ENCODE measurements around the gene RTN4R.
A peak's percentile ranks its signal among the peaks of the same experiment; 100 is the strongest.
"Not testable (repeated sequence)": the region's sequence is repeated elsewhere in the genome, so short reads cannot be mapped to it uniquely, and the experiment has no call there.

The RTN4R gene

GRCh38 chr22:20268279-20269012, at the start of gene RTN4R:
Gene RTN4R, minus strand, starts transcription at chr22:20268318. Its CDS starts 226 bp downstream, at chr22:20268092.
- peak; percentile 26 for DNase-seq

- DNase-seq: not testable (repeated sequence)
These were observed 49.4 kb upstream of the RTN4R start for GRCh38 chr22:20317402-20318042.

DNA sequence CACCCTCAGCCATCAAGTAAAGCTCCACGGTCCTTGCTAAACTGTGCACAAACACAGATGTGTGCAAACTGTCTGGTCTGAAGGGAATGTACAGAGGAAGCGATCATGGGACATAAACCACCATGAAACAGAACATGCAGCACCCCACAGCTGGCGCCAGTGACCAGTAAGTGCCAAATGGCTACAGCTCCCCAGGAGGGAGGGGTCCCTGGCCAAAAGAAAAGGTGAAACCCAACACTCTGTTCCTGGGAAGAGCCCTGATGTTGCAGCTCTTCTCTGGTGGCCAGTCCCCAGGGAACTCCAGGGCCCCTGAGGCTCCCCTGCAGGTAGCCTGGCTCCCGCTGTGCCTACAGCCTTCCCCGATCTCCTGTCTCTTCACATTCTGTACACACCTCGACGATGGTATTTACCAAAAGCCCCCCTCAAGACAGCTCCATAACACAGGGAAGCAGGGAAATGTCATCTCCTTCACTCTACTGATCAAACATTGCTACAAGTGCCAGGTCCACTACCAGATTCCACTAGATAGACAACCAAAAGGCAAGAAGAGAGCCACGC, 48.8 kb upstream of the RTN4R start:
- DNase-seq: no peak

- no peak for DNase-seq
These were observed 48.2 kb upstream of the RTN4R start for GRCh38 chr22:20316217-20316843.

DNA sequence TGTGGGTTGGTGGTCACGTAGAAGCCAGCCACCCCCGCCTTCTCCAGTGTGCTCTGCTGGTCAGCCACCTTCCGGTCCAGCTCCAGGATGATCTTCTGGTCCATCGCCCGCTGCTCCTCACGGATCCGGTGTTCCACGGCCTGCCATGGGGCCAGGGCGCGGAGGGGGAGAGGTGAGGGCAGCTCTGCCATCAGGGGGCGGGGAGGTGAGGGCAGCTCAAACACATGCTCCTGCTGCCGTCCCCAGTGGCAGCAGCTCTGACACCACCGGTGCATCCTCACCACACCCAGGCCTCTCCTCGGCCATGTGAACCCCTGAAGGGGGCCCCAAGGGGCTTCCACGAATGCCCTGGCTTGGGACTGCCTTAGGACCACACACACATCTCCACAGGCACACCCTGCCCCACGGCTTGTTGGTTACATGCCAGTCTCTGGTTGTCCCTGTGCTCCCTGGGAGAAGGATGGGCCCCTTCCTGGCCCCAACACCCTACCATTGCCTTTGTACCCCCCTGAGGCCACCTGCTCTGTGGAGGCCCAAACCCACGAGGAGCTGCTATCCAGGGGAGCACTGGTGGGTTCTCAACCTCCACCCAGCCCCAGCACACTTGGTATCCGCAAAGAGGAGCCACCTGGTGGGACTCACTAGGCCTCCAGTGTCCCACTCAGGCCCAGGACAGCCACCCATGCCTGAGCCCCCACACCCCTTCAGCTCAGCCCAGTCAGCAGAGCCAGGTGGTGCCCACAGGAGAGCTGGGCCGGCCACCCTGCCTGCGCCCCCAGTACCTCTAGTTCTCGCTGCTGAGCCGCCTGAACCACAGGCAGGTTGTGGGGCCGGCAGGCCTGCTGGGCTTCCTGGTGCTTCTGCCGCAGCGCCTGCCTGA, 47.5 kb upstream of the RTN4R start:
- DNase-seq: no peak

GRCh38 chr22:20314741-20315336, 46.7 kb upstream of the RTN4R start:
- not testable (repeated sequence) for DNase-seq

GRCh38 chr22:20314206-20314605, 46.1 kb upstream of the RTN4R start:
- DNase-seq: not testable (repeated sequence)

GRCh38 chr22:20313306-20314077, 45.4 kb upstream of the RTN4R start:
- DNase-seq: not testable (repeated sequence)

- no peak for DNase-seq
These were observed 44.5 kb upstream of the RTN4R start for GRCh38 chr22:20312396-20313191.

- DNase-seq: not testable (repeated sequence)
These were observed 43.3 kb upstream of the RTN4R start for GRCh38 chr22:20311249-20312062.

DNA sequence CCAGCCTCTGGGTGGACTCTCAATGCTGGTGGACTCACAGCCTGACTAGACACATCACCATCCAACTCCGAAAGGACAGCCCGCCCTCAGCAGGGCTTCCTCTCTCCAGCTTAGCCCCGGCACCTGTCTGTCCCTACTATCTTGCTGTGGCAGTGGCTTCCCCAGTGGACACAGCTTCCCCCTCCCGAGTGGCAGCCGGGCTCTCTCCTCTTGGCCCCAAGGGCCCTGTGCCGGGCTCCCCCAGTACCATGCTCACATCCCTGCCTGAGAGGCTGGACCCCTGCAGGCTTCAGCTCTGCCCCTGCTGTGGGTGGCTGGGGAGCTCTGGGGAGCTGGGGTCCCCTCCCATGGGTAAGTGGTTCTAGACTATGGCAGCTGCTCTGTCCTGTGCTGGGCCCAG, 42.7 kb upstream of the RTN4R start:
- DNase-seq: not testable (repeated sequence)

DNA sequence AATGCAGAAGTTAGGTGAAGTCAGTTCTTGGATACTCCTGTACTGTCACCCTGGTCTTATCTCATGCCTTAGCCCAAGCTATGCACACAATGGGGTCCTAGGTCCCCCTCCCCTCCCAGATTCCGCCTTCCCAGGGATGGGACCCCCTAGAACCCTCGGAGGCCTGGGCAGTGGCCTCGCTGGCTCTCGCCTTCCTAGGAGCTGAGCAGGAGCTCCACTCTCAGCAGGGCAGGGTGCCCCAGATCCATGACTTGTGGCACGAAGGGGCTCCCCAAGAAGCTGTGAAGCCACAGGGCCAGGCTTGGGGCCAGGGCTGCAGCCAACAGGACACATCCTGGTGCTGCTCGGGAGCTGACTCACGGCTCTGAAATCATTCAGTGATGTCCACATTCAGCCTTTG, 42.1 kb upstream of the RTN4R start:
- DNase-seq: not testable (repeated sequence)

GRCh38 chr22:20308806-20309650, 40.9 kb upstream of the RTN4R start:
- DNase-seq: peak; percentile 34

DNA sequence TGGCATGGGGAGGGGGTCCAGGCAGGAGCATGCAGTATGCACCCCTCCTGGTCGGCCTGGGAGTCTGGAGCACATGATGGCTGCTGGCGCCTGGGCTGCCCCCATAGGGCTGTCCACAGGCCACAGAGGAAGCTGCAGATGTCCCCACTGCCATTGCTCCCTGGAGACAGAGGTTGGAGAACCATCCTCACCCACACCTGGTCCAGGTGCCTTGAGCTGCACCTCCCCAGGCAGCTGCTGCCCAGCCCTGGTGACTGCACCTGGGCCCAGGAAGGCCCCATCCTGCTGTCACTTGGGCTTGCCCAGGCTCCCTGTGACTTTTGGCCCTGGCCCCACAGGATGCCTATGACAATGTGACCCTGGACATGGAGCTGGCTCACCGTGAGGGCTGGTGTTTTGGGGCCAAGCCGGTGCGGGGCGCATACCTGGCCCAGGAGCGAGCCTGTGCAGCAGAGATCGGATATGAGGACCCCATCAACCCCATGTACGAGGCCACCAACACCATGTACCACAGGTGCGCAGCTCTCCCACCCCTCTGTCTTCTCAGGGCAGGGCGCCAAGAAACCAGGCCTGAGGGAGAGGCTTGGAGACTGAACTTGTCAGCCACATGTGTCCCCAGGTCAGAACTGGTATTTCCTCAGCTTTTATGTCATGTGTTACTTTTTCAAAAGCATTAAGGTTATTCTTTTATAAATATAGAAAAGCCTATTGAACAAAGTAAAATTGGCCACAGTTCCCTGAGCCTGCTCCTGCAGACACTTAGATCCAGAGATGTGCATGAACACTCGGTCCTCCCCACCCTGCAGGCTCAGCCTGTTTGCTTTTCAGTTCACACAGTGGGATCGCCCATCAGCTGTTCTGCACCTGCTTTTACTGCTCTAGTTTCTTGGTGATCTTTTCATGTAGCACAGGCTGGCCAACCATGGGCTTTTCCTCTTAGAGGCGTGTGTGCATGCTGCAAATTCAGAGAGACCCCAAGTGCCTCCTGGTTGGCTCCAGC, 39.6 kb upstream of the RTN4R start:
- not testable (repeated sequence) for DNase-seq

- DNase-seq: not testable (repeated sequence)
These were observed 38.7 kb upstream of the RTN4R start for GRCh38 chr22:20306646-20307447.

GRCh38 chr22:20305894-20306645, 38.0 kb upstream of the RTN4R start:
- no peak for DNase-seq
